Measurements from ENCODE around the gene POU3F4. TPM values are rescaled to one million over a fixed set of nuclear protein-coding genes. Genes with fewer than 3 reads are reported as not detected.

POU3F4 gene
- total RNA-seq, 1 experiment from 2014 or later: not detected

GRCh38 chrX:83508526-83509253, 600 bp downstream of the POU3F4 start:
- H3K27me3 Mint-ChIP-seq (ENCODE audit: insufficient read depth, unreplicated experiment): peaks cover 6% of the 10 kb centered on the region
- H3K27ac Mint-ChIP-seq (ENCODE audit: unreplicated experiment): no peak overlapping the region
- no peaks in the 10 kb centered on the region for H3K36me3 Mint-ChIP-seq (ENCODE audit: insufficient read depth, unreplicated experiment)
- Histone ChIP-seq H3K9me3 (no peaks in the 10 kb centered on the region), H3K4me3 (ENCODE audit: low read depth, low read length) (no peak overlapping the region), H3K4me1 (no peaks in the 10 kb centered on the region), H3K27me3 (replicated peaks; ENCODE audit: control insufficient read depth, insufficient read depth, low read length) (no peaks in the 10 kb centered on the region), H3K36me3 (ENCODE audit: control insufficient read depth, insufficient read depth, low read length) (no peaks in the 10 kb centered on the region)
- ChIA-PET CTCF (no interaction called here), POLR2A (no interaction called here)
- no TSS peak for BruUV-seq (replicated peaks)
- no peaks in the 10 kb centered on the region for H3K9me3 Mint-ChIP-seq (ENCODE audit: unreplicated experiment)
- TF ChIP-seq, protein P1, sequence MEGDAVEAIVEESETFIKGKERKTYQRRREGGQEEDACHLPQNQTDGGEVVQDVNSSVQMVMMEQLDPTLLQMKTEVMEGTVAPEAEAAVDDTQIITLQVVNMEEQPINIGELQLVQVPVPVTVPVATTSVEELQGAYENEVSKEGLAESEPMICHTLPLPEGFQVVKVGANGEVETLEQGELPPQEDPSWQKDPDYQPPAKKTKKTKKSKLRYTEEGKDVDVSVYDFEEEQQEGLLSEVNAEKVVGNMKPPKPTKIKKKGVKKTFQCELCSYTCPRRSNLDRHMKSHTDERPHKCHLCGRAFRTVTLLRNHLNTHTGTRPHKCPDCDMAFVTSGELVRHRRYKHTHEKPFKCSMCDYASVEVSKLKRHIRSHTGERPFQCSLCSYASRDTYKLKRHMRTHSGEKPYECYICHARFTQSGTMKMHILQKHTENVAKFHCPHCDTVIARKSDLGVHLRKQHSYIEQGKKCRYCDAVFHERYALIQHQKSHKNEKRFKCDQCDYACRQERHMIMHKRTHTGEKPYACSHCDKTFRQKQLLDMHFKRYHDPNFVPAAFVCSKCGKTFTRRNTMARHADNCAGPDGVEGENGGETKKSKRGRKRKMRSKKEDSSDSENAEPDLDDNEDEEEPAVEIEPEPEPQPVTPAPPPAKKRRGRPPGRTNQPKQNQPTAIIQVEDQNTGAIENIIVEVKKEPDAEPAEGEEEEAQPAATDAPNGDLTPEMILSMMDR (IDR thresholded peaks at IDR 0.05; ENCODE audit: insufficient read depth in 1 of 2, low read depth in 1 of 2, low read length in 1 of 2, severe bottlenecking in 1 of 2, unreplicated experiment in 1 of 2): no peak
- intact Hi-C loops (cut with micrococcal nuclease; ENCODE audit: unreplicated experiment): no loop called here
- H3K4me3 Mint-ChIP-seq (ENCODE audit: unreplicated experiment): no peak overlapping the region
- H3K4me1 Mint-ChIP-seq (ENCODE audit: low read depth, unreplicated experiment): no peaks in the 10 kb centered on the region
- DNase-seq: no peak

DNA sequence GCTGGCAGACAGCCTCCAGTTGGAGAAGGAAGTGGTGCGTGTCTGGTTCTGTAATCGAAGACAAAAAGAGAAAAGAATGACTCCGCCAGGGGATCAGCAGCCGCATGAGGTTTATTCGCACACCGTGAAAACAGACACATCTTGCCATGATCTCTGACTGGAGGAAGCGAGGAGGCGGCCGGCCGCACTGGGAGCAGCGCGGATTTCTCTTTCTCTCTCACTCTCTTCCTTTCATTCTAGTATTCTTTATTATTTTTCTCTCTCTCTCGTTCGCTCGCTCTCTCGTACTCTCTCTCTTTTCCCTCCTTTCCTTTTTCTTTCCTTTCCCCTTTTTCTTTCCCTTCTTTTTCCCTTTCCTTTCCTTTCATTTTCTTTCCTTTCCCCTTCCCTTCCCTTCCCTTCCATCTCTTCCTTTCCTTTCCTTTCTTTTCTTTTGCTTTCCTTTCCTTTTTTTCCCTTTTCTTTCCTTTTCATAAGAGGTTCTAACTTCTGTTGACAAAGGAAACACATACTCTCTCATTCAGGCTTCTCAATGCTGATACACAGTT, 1.2 kb downstream of the POU3F4 start:
- Mint-ChIP-seq H3K27ac (ENCODE audit: unreplicated experiment) (no peak overlapping the region), H3K4me3 (ENCODE audit: unreplicated experiment) (no peak overlapping the region), H3K36me3 (ENCODE audit: insufficient read depth, unreplicated experiment) (no peaks in the 10 kb centered on the region), H3K4me1 (ENCODE audit: low read depth, unreplicated experiment) (no peaks in the 10 kb centered on the region), H3K27me3 (ENCODE audit: insufficient read depth, unreplicated experiment) (peaks cover 6% of the 10 kb centered on the region), H3K9me3 (ENCODE audit: unreplicated experiment) (no peaks in the 10 kb centered on the region)
- BruUV-seq (replicated peaks): no TSS peak
- Histone ChIP-seq H3K9me3 (no peaks in the 10 kb centered on the region), H3K4me3 (ENCODE audit: low read depth, low read length) (no peak overlapping the region), H3K36me3 (ENCODE audit: control insufficient read depth, insufficient read depth, low read length) (no peaks in the 10 kb centered on the region), H3K27me3 (replicated peaks; ENCODE audit: control insufficient read depth, insufficient read depth, low read length) (no peaks in the 10 kb centered on the region), H3K4me1 (no peaks in the 10 kb centered on the region)
- ChIA-PET CTCF (no interaction called here), POLR2A (no interaction called here)
- intact Hi-C loops (cut with micrococcal nuclease; ENCODE audit: unreplicated experiment): no loop called here
- TF ChIP-seq, protein P1 (IDR thresholded peaks at IDR 0.05; ENCODE audit: insufficient read depth in 1 of 2, low read depth in 1 of 2, low read length in 1 of 2, severe bottlenecking in 1 of 2, unreplicated experiment in 1 of 2): no peak
- no peak for DNase-seq

GRCh38 chrX:83510510-83511062, 2.5 kb downstream of the POU3F4 start:
- Mint-ChIP-seq H3K36me3 (ENCODE audit: insufficient read depth, unreplicated experiment) (no peaks in the 10 kb centered on the region), H3K9me3 (ENCODE audit: unreplicated experiment) (no peaks in the 10 kb centered on the region), H3K4me3 (ENCODE audit: unreplicated experiment) (no peak overlapping the region), H3K27me3 (ENCODE audit: insufficient read depth, unreplicated experiment) (peaks cover 2% of the 10 kb centered on the region), H3K4me1 (ENCODE audit: low read depth, unreplicated experiment) (no peaks in the 10 kb centered on the region), H3K27ac (ENCODE audit: unreplicated experiment) (no peak overlapping the region)
- intact Hi-C loops (cut with micrococcal nuclease; ENCODE audit: unreplicated experiment): no loop called here
- TF ChIP-seq, protein P1 (IDR thresholded peaks at IDR 0.05; ENCODE audit: insufficient read depth in 1 of 2, low read depth in 1 of 2, low read length in 1 of 2, severe bottlenecking in 1 of 2, unreplicated experiment in 1 of 2): no peak
- Histone ChIP-seq H3K4me3 (ENCODE audit: low read depth, low read length) (no peak overlapping the region), H3K4me1 (no peaks in the 10 kb centered on the region), H3K27me3 (replicated peaks; ENCODE audit: control insufficient read depth, insufficient read depth, low read length) (no peaks in the 10 kb centered on the region), H3K9me3 (no peaks in the 10 kb centered on the region), H3K36me3 (ENCODE audit: control insufficient read depth, insufficient read depth, low read length) (no peaks in the 10 kb centered on the region)
- CTCF ChIA-PET: no interaction called here
- BruUV-seq (replicated peaks): no TSS peak
- no peak for DNase-seq
- POLR2A ChIA-PET: no interaction called here

All from Caco-2 (cell line).